Measurements from ENCODE around the gene ITGA11.

Gene ITGA11

DNA sequence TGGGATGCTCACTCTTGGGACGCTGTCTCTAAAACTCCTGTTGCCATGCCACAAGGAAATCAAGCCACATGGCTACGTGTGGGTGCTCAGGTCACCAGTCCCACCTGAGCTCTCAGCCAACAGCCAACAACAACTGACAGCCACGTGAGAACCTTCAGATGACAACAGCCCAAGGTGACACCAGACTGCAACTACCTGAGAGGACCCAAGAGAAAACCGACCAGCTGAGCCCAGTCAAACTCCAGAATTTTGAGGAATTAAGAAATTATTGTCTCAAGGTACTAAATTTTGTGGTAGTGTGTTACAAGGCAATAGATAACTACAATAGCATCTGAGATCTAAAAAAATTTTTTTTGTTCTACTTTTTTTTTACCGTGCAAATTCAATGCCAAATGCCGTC lies 75.2 kb downstream of the ITGA11 start:
- TF ChIP-seq, protein P1, sequence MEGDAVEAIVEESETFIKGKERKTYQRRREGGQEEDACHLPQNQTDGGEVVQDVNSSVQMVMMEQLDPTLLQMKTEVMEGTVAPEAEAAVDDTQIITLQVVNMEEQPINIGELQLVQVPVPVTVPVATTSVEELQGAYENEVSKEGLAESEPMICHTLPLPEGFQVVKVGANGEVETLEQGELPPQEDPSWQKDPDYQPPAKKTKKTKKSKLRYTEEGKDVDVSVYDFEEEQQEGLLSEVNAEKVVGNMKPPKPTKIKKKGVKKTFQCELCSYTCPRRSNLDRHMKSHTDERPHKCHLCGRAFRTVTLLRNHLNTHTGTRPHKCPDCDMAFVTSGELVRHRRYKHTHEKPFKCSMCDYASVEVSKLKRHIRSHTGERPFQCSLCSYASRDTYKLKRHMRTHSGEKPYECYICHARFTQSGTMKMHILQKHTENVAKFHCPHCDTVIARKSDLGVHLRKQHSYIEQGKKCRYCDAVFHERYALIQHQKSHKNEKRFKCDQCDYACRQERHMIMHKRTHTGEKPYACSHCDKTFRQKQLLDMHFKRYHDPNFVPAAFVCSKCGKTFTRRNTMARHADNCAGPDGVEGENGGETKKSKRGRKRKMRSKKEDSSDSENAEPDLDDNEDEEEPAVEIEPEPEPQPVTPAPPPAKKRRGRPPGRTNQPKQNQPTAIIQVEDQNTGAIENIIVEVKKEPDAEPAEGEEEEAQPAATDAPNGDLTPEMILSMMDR (IDR thresholded peaks at IDR 0.05; ENCODE audit: insufficient read depth, low read depth, low read length, missing control alignments): no peak

DNA sequence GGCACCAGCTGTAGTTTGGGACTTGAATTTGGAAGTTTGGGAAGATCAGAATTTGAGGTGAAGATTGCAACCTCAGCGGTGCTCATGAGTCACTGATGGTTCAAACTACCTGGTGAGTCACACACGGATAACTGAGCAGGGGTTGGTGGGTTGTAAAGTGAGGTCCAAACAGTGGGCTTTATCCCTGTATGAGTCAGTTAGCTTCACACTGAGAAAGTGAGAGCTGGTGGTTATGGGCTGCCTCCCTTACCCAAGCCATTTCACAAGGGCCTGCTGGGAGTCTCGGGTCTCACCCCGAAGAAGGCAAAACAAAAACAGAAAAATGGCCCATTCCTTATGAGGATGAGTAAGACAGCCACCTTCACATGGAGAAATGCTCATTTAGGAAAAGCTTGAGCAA lies 77.0 kb downstream of the ITGA11 start:
- DNase-seq (ENCODE audit: low read depth): peak; percentile 74
- H3K4me3 ChIP-seq (ENCODE audit: low read length): no peak overlapping the region
- TF ChIP-seq, protein P1 (IDR thresholded peaks at IDR 0.05; ENCODE audit: insufficient read depth, low read depth, low read length, missing control alignments): no peak

More for the DNA sequence above, 75.2 kb downstream of the ITGA11 start:
- no peak for DNase-seq (ENCODE audit: low read depth)
- no peak overlapping the region for H3K4me3 ChIP-seq (ENCODE audit: low read length)

- TF ChIP-seq, protein P1 (IDR thresholded peaks at IDR 0.05; ENCODE audit: insufficient read depth, low read depth, low read length, missing control alignments): no peak
- no peak overlapping the region for H3K4me3 ChIP-seq (ENCODE audit: low read length)
Measured at GRCh38 chr15:68354268-68354667, 77.7 kb downstream of the ITGA11 start.

DNA sequence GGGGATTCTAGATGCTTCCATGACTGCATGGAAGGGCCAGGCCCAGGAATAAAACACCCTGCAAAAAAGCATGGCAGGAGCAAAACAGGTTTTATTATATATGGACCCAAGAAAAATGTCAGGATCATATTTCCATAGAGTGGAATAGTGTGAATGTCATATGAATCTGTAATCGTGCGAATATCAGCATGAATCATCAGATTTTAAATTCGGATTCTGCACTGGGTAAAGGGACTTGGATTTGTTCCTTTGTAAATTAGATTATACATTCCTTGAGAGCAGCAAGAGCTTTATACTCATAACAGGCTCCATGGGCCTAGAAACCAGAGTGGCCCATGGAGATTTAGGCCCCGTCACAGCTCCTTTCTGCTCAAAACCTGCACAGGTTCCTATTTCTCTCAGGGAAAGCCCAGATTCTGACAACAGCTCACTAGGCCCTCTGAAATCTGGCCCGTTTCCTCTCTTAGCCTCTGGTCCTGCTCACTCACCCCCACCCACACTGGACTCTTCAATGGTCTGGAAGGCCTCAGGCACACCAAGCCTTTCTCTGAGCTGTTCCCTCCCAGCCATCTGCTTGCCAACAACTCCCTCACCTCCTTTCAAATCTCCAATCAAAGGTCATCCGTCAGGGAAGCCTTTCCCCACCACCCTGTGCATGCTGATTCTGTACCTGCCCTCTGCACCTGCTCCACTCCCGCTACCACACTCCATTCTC lies 78.4 kb downstream of the ITGA11 start:
- no peak for DNase-seq (ENCODE audit: low read depth)
- TF ChIP-seq, protein P1 (IDR thresholded peaks at IDR 0.05; ENCODE audit: insufficient read depth, low read depth, low read length, missing control alignments): no peak
- no peak overlapping the region for H3K4me3 ChIP-seq (ENCODE audit: low read length)

More at GRCh38 chr15:68354268-68354667, 77.7 kb downstream of the ITGA11 start:
- no peak for DNase-seq (ENCODE audit: low read depth)

DNA sequence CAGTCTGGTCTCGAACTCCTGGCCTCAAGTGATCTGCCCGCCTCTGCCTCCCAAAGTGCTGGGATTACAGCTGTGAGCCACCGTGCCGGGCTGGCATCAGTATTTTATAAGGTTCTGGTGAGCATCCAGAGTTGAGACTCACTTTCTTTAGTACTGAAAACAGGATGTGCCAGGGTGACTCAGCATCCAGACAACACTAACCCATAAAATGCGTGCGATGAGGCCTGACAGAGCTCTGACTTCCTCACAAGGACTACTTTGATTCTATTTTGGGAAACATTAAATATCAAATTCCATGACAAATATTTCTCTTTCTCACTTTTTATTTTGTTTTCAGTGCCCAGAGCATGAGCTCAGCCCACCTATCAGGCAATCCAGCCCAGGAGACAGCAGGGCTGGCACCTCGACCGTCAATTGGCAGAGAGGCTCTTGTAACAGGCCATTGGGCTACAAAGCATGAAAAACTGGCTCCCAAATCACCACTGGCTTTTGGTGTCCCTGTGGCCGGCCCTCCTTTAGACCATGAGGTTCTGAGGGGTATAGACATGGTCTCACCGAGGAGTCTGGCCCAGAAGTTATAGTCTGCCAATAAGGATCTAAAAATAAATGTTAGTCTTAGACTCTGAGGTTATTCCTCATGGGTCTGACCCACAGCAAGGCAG lies 79.4 kb downstream of the ITGA11 start:
- H3K4me3 ChIP-seq (ENCODE audit: low read length): no peak overlapping the region
- TF ChIP-seq, protein P1 (IDR thresholded peaks at IDR 0.05; ENCODE audit: insufficient read depth, low read depth, low read length, missing control alignments): no peak
- peak; percentile 87 for DNase-seq (ENCODE audit: low read depth)

- no peak overlapping the region for H3K4me3 ChIP-seq (ENCODE audit: low read length)
- DNase-seq (ENCODE audit: low read depth): no peak
- TF ChIP-seq, protein P1 (IDR thresholded peaks at IDR 0.05; ENCODE audit: insufficient read depth, low read depth, low read length, missing control alignments): no peak
Measured at GRCh38 chr15:68349151-68349550, 82.8 kb downstream of the ITGA11 start.

Data from epithelial cell of esophagus (primary cell).